Measurements from ENCODE around the gene OR51M1. TPM values are rescaled to one million over a fixed set of nuclear protein-coding genes. Genes with fewer than 3 reads are reported as not detected.

OR51M1 gene
- total RNA-seq, 1 donor from 2014 or later = not detected

DNA sequence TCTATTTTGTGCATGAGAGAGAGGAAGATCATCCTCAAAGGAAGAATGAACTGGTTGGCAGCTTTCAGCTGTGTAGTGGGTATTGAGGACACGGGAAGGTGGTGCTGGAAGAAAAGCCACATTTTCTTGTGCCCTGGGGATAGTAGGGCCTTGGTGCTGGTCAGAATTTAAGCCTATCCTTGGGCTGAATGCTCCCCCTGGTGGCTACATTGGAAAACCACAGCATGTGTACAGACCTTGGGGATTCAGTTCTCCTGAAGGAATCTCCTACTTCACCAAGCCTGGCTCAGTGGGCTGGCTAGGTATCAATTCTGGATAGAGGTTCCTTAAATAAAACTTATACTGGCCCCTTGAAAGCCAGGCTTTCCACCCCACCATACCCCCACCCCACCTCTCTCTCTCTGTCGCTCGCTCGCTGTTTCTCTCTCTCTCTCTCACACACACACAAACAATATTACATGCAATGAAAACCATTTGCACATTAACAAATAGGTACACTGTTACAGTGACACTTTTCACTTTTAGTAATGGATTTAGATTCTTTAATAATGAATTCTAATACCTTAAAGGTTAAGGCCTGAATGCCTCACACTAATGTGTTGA is 2.8 kb upstream of the OR51M1 start:
- intact Hi-C loops (cut with micrococcal nuclease) = loop anchor here (5.0 kb wide), 1 partner anchor 259 kb away; no protein-coding TSS in a partner anchor

GRCh38 chr11:5384335-5384734 is 723 bp downstream of the OR51M1 start:
- ATAC-seq (no peak), DNase-seq (no peak)
- intact Hi-C loops (cut with micrococcal nuclease) = loop anchor here (5.0 kb wide), 1 partner anchor 262 kb away; no protein-coding TSS in a partner anchor

More for the DNA sequence above, 2.8 kb upstream of the OR51M1 start:
- DNase-seq (peak; percentile 28), ATAC-seq (peak; percentile 77)

- intact Hi-C loops (cut with micrococcal nuclease) = no loop called here
- no peak for DNase-seq
- ATAC-seq = no peak
Measured at GRCh38 chr11:5390210-5390609, 6.6 kb downstream of the OR51M1 start.

- DNase-seq (no peak), ATAC-seq (no peak)
- intact Hi-C loops (cut with micrococcal nuclease) = no loop called here
Measured at GRCh38 chr11:5394091-5394490, 10.5 kb downstream of the OR51M1 start.

DNA sequence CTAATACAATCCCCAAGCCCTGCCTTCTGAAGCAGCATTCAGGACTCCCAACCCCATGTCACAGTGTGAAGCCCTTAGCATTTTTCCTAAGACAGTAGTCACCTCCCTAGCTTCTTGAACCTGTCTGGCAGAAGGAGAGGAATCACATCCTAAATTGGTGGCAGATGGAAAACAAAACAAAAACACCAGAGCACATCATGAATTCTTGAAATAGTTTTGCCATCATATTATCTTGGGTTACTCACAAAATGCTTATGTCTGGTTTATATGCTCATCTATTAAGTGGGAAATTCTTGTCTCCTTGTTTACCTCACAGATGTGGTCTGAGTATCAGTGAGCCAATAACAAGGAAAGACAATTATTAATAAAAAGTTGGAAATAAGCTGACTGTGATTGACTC is 15.3 kb downstream of the OR51M1 start:
- intact Hi-C loops (cut with micrococcal nuclease) = no loop called here
- ATAC-seq (no peak), DNase-seq (no peak)

- intact Hi-C loops (cut with micrococcal nuclease) = no loop called here
Measured at GRCh38 chr11:5405173-5405572, 21.6 kb downstream of the OR51M1 start.

GRCh38 chr11:5420993-5421392 is 37.4 kb downstream of the OR51M1 start:
- intact Hi-C loops (cut with micrococcal nuclease) = no loop called here
- DNase-seq = no peak
- no peak for ATAC-seq

More at GRCh38 chr11:5405173-5405572, 21.6 kb downstream of the OR51M1 start:
- DNase-seq (no peak), ATAC-seq (no peak)

DNA sequence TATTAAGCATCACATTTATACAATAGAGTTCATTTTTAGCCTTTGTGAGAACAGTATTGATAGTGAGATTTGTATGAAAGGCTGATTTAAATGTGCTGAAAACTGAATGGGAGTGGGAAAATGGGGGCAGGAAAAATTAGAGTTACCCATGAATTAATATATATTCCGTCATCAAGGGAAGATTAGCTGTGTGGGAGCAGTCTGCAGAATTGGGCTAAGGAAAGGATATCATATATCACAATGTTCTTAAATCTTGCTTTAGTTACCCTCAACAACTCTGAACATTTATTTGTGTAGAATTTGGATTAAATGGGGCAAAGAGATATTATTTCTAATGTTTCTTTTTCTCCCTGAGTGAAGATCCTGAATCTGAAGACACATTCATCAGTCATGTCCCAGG is 38.2 kb downstream of the OR51M1 start, which contains the start of gene OR51Q1:
TSS of gene OR51Q1 (plus strand) at position 301 of the 400 bp plus-strand sequence. CDS start at position 391, 90 bp downstream.
- no peak for DNase-seq
- intact Hi-C loops (cut with micrococcal nuclease) = no loop called here
- no peak for ATAC-seq

DNA sequence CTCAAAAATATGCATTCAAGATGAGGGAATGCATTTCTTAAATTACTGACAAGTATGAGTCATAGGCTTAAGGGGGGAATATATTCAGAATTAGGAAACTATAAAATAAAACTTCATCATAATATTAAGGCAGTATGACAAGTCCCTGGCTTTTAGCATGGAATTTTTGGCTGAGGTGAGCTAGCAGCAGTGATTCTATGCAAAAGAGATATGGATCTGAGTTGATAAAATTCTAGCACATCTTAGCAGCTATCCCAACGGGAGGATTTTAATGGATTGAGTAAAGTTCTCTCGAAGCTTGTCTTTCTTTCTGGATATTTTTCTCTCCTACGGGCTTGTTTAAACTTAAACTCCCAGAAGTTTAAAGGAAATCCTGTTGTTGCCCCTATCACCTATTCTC is 39.5 kb downstream of the OR51M1 start:
- DNase-seq = no peak
- intact Hi-C loops (cut with micrococcal nuclease) = no loop called here
- no peak for ATAC-seq

GRCh38 chr11:5441414-5441813 is 57.8 kb downstream of the OR51M1 start, which contains the start of gene OR51I1:
Gene OR51I1 (minus strand): TSS chr11:5441514. CDS start chr11:5441514, 0 bp downstream.
- intact Hi-C loops (cut with micrococcal nuclease) = no loop called here
- no peak for DNase-seq
- ATAC-seq = no peak

Other genes starting within 250 kb of the OR51M1 start
- not detected for gene OR52A5, start 245.5 kb upstream of the OR51M1 start, total RNA-seq
- gene OR52A1, start 229.1 kb upstream of the OR51M1 start, total RNA-seq = not detected
- gene OR51V1, start 183.1 kb upstream of the OR51M1 start, total RNA-seq = not detected
- 61.2 TPM for gene HBB, start 156.7 kb upstream of the OR51M1 start, total RNA-seq
- gene HBD, start 149.3 kb upstream of the OR51M1 start, total RNA-seq = not detected
- gene HBG1, start 134.0 kb upstream of the OR51M1 start, total RNA-seq = not detected
- gene HBG2, start 129.0 kb upstream of the OR51M1 start, total RNA-seq = not detected
- not detected for gene HBE1, start 113.9 kb upstream of the OR51M1 start, total RNA-seq
- gene OR51B4, start 81.9 kb upstream of the OR51M1 start, total RNA-seq = not detected
- gene OR51B2, start 59.5 kb upstream of the OR51M1 start, total RNA-seq = not detected
- not detected for gene OR51B5, start 40.3 kb upstream of the OR51M1 start, total RNA-seq
- not detected for gene OR51B6, start 32.3 kb upstream of the OR51M1 start, total RNA-seq
- not detected for gene OR51Q1, start 38.3 kb downstream of the OR51M1 start, total RNA-seq
- gene OR51I1, start 57.7 kb downstream of the OR51M1 start, total RNA-seq = not detected
- gene OR51I2, start 65.5 kb downstream of the OR51M1 start, total RNA-seq = not detected
- gene OR52D1, start 104.9 kb downstream of the OR51M1 start, total RNA-seq = not detected
- gene UBQLN3, start 126.1 kb downstream of the OR51M1 start, total RNA-seq = not detected
- gene UBQLNL, start 132.9 kb downstream of the OR51M1 start, total RNA-seq = 0.17 TPM
- not detected for gene OR52H1, start 164.7 kb downstream of the OR51M1 start, total RNA-seq
- gene OR52B6, start 197.1 kb downstream of the OR51M1 start, total RNA-seq = not detected
- gene TRIM6, start 212.8 kb downstream of the OR51M1 start, total RNA-seq = 1.5 TPM
- gene TRIM34, start 241.2 kb downstream of the OR51M1 start, total RNA-seq = 1.6 TPM

Data from left ventricle myocardium superior (tissue), 1 donor.